GM19395 (cell line): ENCODE results near the gene POTEC.
"Not testable (repeated sequence)": the region's sequence is repeated elsewhere in the genome, so short reads cannot be mapped to it uniquely, and the experiment has no call there.

Source experiments
- ATAC-seq: cut with Tn5 transposase; IDR thresholded peaks from one replicate; pipeline ENCODE4 v1.9.1; 2021; ENCODE audit warnings: mild to moderate bottlenecking, moderate library complexity; ENCODE audit not compliant: unreplicated experiment

POTEC gene

DNA sequence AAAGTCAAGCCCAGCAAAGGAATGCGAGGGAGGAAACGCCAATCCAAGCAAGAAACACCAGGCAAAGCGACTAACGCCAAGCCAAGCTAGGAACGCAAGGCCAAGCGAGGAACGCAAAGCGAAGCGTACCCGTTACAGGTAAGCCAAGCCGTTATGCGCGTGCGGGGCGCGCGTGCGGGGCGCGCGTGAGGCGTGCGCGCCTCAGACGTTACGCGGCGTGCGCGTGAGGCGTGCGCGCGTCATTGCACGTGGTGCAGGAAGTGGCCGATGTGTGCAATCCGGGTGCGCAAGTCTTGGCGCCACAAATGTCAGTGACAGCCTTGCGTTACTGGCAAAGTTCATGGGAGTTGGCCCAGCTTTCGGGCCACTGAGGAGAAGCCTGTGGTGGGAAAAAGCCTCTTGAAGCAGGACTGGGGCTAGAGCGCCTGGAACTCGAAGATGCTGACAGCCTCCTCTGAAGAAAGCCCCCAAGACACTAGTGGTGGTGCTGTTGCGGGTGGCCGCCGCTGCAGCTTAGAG is at the start of gene POTEC:
Gene POTEC, minus strand, starts transcription at position 155 of the 519 bp plus-strand sequence. CDS start 454 bp downstream, outside the sequence.
- ATAC-seq = not testable (repeated sequence)

DNA sequence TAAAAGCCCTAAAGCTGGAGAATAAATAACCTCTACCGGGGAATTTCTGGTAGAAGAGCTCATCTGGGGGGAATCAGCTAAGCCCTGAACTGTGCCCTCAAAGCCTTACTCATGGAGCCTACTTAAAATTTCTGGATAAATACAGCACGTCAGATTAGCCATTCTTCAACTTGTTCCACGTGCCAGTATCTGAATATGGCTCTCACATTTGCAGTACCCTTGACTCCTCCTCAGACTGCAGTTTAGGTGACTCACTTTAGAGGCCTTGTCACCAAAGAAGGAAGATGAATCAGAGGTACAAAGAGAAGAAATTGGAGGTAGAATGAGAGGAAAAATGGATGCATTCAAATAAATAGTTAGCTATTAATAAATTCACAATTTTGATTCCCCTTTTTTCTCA is 34.6 kb upstream of the POTEC start:
- no peak for ATAC-seq

DNA sequence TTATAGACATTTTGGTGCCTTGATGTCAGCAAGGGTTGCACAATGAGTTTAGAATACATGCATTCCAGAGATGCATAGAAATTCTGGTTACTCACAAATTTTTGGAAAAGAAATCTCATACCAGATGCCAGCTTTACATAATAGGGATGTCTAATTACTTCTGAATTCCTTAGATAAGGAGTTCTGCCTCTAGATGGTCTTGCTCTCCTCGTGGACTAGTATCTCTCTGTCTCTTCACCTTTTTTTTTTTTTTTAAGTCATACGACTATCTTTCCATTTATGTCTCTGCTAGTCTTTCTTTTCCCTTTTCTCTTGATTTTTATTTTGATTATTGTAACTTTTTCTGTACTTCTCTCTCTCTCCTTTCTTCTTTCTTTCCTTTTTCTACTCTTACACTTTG is 16.1 kb upstream of the POTEC start:
- ATAC-seq = not testable (repeated sequence)

- ATAC-seq = not testable (repeated sequence)
Observed at GRCh38 chr18:14531659-14532058, 11.7 kb downstream of the POTEC start.

- not testable (repeated sequence) for ATAC-seq
Observed at GRCh38 chr18:14510707-14511106, 32.7 kb downstream of the POTEC start.

DNA sequence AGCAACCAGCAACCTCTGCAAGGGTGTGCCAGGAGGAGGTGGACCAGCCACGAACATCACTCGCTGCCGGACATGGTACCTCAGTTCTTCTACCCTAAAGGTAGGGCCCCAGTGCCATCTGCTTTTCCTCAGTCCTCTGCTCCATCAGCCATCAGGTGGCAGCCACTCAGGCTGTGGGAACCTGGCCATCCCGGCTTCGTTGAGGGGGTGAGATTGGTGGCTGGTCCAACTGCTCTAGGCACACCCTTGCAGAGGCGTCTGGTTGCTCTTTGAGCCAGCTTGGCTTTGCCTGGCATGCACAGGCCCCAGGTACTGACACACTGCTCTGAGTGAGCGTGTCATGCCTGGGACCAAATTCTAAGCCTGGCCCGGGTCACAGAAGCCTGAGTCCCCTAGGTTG is 39.7 kb downstream of the POTEC start:
- ATAC-seq = not testable (repeated sequence)

DNA sequence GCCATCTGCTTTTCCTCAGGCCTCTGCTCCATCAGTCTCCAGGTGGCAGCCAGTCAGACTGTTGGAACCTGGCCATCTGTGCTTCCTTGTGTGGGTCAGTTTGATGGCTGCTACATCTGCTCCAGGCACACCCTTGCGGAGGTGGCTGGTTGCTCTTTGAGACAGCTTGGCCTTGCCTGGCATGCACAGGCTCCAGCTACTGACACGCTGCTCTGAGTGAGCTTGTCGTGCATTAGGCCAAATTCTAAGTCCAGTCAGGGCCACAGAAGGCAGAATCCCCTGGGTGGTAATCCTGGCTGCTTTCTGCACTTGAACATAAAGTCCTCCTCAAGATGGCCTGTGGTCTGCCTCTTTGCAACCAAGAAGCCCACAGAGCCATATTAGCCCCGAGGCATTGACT is 41.5 kb downstream of the POTEC start:
- ATAC-seq = not testable (repeated sequence)

- not testable (repeated sequence) for ATAC-seq
Observed at GRCh38 chr18:14489256-14490014, 54.0 kb downstream of the POTEC start.

- not testable (repeated sequence) for ATAC-seq
Observed at GRCh38 chr18:14488789-14489188, 54.6 kb downstream of the POTEC start.

GRCh38 chr18:14486926-14487580 is 56.3 kb downstream of the POTEC start:
- ATAC-seq = not testable (repeated sequence)

DNA sequence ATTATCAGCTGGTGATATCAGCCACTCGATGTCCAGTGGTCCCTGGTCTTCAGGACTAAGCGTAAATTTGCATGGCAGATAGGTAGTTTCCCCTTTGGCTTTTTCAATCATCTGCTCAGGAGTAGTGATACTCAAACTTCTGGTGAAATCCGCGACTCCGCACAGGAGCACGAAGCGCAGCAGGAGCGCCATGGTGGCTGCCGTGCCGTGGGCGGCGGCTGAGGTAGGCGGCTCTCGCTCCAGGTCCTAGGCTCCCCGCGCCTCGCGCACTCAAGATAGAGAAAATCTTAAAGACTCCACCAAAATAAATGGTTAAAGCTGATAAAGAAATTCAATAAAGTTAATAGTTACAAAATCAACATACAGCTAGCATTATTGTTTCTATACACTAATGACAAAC is 64.3 kb downstream of the POTEC start:
- ATAC-seq = not testable (repeated sequence)

- ATAC-seq = not testable (repeated sequence)
Observed at GRCh38 chr18:14475520-14475919, 67.9 kb downstream of the POTEC start.

DNA sequence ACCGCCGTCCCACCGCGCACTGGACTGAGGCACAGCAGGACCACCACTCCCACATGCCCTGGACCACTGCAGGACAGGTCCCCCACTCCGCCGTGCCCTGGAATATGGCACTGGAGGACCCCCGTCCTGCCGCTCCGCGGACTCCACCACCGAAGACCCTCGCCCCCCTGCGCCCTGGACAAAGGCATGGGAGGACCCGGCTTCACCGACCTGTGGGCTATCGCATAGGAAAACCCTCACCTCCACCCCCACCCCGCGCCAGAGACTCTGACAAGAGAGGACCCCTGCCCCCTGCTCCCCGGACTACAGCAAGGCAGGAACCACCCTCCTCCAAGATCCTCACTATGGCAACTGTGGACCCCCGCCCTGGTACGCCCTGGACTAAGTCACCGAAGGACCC is 68.6 kb downstream of the POTEC start:
- ATAC-seq = not testable (repeated sequence)

- not testable (repeated sequence) for ATAC-seq
Observed at GRCh38 chr18:14474007-14474720, 69.2 kb downstream of the POTEC start.

DNA sequence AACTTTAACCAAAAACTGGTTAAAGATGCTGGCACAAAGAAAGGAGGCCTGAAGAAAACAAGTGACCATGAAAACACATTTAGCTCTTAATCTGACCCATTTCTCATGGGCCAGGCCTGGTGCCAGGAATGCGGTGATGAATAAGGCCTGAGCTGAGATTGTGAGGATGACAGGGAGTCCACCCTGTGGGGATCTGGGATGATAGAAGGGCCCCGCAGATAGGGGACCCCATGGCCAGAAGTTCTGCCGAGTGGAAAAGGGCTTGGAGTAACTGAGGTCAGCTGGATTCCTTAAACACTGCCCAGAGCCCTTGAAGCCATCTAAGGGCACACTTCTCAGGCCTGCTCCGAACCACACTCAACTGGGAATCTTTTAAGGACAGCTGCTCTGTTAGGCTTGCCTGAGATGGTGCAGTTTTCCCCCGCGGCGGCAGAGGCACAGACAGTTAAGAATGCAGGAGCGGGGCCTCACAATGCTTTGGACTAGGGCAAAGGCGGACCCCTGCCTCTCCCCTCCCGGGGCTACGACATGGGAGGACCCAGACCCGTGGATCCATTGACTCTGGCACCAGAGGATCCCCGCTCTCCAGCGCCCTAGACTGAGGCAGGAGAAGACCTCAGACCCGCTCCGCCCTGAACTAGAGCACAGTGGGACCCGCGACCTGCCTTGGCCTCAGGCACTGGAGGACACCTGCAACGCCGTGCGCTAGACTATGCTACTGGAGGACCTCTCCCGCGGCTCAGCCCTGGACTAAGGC is 70.0 kb downstream of the POTEC start:
- not testable (repeated sequence) for ATAC-seq

DNA sequence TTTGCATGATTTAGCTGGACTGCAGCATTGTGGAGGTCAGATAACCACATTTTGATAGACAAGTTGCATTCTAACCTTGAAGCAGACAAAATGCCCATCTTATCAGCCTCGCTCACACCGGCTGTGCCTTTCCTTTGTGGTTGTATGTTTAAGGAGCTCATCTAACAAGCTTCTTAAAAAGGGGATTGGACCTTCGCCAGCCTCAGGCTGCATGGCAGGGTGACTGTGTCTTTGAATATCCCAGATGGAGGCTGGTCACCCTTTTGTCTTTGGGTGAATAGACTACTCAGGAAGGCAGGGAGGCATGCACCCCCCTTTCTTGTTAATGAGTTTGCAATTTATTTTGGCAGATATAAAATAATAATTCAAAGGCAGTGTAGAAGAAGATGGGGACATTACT is 72.1 kb downstream of the POTEC start:
- ATAC-seq = not testable (repeated sequence)

GRCh38 chr18:14470446-14470845 is 73.0 kb downstream of the POTEC start:
- not testable (repeated sequence) for ATAC-seq

- not testable (repeated sequence) for ATAC-seq
Observed at GRCh38 chr18:14470046-14470445, 73.4 kb downstream of the POTEC start.

DNA sequence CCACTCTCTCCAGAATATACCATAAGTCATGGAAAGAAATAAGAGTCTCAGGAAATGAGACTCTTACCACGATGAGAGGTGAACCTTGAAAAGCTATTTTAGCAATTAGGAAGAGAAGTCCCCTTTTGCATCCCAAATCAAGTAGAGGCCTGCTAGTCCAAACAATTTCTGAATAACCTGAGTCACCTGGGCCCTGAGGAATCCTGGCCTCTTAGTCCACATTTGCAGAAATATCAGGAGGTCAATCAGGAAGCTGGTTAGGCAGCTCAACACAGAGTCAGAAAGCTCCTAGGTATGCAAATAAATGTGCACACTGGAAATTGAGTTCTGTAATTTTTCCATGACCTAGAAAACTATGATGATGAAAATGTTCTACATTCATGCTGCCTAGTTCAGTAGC is 77.4 kb downstream of the POTEC start:
- not testable (repeated sequence) for ATAC-seq
